HG02623 (cell line): ENCODE results near the gene ATP6V0A4.
"Not testable (repeated sequence)": the region's sequence is repeated elsewhere in the genome, so short reads cannot be mapped to it uniquely, and the experiment has no call there.

Experiments used
- ATAC-seq: cut with Tn5 transposase; IDR thresholded peaks from one replicate; pipeline ENCODE4 v1.9.1; 2021; ENCODE audit warnings: moderate library complexity; ENCODE audit not compliant: unreplicated experiment

The ATP6V0A4 gene

GRCh38 chr7:138804618-138805017 lies 6.6 kb upstream of the ATP6V0A4 start:
- no peak for ATAC-seq

- no peak for ATAC-seq
Measured at GRCh38 chr7:138802706-138803105, 4.7 kb upstream of the ATP6V0A4 start.

- ATAC-seq, result no peak
Measured at GRCh38 chr7:138801256-138801655, 3.3 kb upstream of the ATP6V0A4 start.

- ATAC-seq, result no peak
Measured at GRCh38 chr7:138799336-138800000, 1.5 kb upstream of the ATP6V0A4 start.

- no peak for ATAC-seq
Measured at GRCh38 chr7:138798836-138799235, 840 bp upstream of the ATP6V0A4 start.

DNA sequence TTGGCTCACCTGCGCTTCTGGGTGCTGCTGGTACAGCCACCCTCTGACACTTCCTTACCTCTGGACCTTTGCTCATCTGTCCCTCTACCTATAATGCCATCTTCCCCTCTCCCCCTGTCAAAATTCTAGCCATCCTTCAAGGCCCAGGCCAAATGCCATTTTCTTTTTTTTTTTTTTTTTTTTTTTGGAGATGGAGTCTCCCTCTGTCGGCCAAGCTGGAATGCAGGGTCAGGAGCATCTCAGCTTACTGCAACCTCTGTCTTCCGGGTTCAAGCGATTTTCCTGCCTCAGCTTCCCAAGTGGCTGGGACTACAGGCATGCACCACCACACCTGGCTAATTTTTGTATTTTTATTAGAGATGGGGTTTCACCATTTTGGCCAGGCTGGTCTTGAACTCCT lies 950 bp downstream of the ATP6V0A4 start:
- ATAC-seq, result not testable (repeated sequence)

DNA sequence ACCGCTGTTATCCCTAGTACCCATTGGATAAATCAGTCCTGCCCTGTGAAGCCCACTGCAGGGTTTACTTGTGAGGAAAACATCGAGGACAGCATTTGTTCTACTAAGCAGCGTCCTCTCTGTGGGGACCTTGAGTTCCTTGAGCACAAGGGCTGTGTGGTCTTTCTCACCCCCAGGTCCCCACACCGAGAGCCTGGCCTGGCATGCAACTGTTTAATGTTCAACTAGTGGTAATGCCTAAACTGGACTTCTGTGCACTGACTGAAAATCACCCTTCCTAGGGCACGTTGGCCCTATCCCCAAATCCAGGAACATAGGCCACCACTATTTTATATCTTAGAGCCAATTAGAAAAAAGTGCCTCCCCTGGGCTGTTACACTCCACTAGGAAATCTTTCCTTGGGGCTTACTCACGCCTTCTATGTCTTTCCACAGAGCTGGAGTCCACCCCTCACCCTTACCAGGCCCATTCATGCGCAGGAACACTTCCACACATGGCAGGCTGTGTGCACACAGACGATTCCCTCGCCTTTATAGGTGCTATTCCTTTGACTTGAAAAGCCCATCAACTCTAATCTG lies 1.9 kb downstream of the ATP6V0A4 start:
- ATAC-seq, result no peak

DNA sequence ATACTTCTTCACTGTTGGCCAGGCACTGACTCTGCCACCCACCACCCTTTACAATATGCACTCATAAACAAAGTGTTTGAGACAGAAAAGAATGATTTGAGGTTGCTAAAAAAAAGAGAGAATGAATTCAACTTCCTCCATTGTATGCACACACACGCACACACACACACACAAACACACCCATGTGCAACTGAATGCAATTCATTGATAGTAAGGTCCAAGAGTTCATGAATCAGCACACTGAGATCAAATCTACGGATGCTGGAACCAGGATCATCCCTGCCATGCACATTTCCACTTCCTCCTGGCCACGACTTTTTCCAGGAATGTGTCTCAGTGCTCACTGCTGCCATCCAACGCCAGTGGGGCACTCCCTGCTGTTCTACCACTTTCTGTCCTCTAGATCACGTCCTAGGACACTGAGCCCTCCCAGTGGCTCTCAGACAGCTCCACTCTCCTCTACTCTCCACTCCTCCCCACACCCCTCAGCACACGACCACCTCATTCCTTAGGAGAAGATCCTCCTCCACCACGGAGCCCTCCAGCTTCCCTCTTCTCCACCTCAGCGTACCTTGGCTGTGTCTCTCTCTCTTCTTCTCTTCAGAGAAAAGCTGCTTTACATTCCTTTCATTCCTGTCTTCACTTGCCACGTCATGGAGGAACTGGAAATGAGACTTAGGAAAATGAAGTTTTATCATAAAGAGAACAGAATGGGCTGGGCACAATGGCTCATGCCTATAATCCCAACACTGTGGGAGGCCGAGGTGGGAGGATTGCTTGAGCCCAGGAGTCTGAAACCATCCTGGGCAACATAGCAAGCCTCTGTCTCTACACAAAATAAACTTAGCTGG lies 12.2 kb downstream of the ATP6V0A4 start:
- ATAC-seq, result no peak

DNA sequence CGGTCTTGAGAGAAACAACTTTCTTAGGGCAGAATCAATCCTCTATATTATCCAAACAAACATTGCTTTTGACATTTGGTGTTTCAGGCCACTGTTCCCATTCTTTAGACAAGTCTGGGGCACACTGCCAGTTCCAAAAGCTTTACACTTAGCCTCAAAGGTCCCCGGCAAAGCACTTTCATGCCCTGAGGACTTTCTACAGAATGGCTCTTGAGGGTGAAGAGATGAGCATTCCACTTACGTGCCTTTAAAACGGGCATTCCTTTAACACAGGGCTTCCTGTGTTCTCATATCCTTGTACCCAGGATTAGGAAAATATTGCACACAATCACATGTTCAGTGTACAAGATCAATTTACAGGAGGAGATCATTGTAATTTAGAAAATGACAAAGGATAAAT lies 13.3 kb downstream of the ATP6V0A4 start:
- ATAC-seq, result no peak

- no peak for ATAC-seq
Measured at GRCh38 chr7:138781004-138781403, 17.0 kb downstream of the ATP6V0A4 start.

DNA sequence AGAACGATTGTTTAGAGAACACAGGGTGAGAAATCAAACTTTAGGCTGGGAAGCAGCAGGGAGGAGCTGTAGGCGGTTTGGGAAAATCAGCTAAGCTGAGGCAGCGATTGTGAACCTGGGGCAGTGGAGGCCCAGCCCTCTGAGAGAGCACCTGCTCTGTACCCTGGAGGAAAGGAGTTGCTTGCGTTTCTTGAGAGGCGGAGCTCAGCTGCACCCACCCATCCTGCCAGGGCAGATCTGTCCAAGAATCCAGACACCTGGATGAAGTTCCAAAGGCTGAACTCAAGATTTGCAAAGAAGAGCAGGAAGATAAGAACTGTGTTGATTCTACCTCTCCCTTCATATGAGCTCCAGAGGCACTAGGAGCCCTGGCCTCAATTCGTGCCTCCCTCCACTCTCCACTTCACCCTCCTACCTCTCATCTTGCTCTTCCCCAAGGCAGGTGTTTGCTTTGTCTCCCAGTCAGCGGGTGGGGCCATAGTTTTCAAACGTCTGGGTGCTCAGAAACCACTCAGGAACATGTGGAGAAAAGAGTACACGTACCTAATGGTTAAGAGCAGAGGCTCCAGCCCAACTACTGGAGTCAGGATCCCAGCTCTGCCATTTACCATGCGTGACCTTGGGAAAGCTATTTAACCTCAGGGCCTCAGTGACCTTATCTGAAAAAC lies 21.7 kb downstream of the ATP6V0A4 start:
- ATAC-seq, result no peak

GRCh38 chr7:138773817-138774216 lies 24.2 kb downstream of the ATP6V0A4 start:
- no peak for ATAC-seq

DNA sequence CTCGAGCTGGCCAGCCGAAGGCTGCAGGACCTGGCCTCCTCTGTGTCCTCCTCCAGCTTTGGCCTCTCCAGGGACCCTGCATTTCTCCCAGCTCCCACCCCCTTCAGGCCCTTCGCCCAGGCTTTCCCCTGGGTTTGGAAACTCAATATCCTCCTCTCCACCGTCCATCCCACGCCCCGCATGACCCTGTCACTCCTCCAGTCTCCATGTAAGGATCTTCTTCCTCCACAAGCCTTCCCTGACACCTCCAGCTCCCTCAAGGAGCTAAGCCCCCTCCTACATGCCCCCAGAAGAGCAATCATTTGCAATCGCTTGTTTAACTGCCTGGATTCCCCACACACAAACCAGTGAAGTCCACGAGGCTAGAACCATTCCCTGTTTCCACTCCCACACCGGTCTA lies 24.8 kb downstream of the ATP6V0A4 start:
- no peak for ATAC-seq

DNA sequence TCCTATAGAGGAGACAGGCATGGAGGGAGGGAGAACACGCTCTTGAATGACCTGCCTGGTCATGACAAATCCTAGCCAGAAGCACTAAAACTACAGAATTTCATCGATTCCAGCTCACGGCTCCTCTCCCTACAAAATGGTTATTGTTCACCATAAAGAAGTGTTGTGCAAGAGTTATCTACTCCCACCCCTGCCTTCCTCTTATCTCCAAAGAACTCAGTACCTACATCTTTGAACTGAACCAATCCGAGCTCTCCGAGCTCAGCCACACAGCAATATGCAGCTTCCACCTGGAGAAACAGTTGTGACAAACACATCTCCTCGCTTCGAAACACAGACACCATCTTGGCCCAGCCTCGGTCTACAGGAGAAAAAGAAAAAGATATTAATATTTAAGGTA lies 27.1 kb downstream of the ATP6V0A4 start:
- ATAC-seq, result no peak

DNA sequence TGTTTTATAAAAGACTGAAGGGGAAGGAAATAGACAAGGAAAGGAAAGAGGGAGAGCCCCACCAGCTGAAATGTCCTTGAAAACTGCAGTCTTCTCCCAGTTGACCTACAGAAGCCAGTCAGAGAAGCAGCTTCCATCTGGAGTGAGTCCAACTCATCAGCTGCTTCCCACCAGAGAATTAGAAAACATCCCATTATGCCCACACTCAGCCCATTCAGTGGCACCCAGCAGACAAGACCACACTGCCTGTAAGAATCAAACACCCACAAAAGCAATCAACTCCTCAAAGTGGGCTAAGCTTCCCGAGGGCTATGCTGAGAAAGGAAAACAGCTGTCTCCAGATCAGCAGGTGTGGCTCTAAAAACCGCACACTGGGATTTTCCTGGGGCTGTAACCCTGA lies 29.8 kb downstream of the ATP6V0A4 start:
- ATAC-seq, result no peak

DNA sequence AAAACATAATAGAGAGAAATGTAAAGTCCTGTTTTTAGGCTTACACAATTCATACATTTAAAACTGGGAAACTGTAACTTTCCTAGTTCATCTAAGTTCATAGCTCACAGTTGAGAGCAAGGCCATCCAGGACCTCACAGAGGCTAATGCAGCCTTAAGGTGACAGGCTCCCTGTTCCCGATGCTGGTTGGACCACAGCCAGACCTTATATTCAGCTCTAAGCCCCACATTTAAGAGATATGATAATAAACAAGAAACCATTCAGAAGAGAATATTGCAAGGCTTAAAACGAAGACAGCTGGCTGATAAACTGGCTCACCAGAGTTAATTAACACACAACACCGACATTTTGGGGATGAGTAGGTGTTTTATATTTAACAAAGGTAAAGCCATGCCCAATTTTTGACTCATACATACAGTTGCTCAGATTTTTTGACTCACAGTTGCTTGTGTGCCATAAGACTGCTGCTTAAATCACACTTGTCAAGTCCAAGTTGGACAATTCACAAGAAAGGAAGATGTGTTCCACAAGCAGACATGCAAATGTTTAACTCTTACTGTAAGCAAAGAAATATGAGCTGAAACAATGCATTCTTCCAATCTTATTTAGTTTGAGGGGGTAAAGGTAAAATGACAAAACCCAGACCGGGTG lies 41.3 kb downstream of the ATP6V0A4 start:
- no peak for ATAC-seq

GRCh38 chr7:138755842-138756590 lies 42.0 kb downstream of the ATP6V0A4 start:
- no peak for ATAC-seq

- no peak for ATAC-seq
Measured at GRCh38 chr7:138755331-138755747, 42.7 kb downstream of the ATP6V0A4 start.

- ATAC-seq, result no peak
Measured at GRCh38 chr7:138753610-138754009, 44.4 kb downstream of the ATP6V0A4 start.

DNA sequence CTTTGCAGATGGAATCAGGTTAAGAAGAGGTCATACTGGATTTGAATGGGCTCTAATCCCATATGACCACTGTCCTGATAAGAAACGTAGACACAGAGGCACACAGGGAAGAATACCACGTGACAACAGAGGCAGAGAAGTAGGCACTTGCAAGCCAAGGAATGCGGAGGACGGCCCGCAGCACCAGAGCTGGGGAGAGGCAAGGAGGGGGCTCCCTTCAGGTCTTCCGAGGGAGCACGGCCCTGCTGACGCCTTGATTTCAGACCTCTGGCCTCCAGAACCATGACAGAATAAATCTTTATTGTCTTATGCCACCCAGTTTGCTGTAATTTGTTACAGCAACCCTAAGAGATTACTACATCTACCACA lies 44.9 kb downstream of the ATP6V0A4 start:
- no peak for ATAC-seq
